Right ventricle myocardium superior (tissue), 1 donor: Measurements from ENCODE around the gene KLHL30. TPM values are rescaled to one million over a fixed set of nuclear protein-coding genes. Genes with fewer than 3 reads are reported as not detected.

Experiments used
- ATAC-seq: fragments of 200-7000 bp; cut with Tn5 transposase; one replicate; pipeline ENCODE4 v1.9.1; 2020; ENCODE audit warnings: mild to moderate bottlenecking; ENCODE audit not compliant: poor library complexity
- DNase-seq: peaks from one replicate; pipeline ENCODE4 v3.0.0-alpha.2; 2020
- intact Hi-C: fragments of 100-400 bp; cut with DNase I; formaldehyde crosslinking; loops from one replicate; pipeline ENCODE4 v1.11.2; 2022
- total RNA-seq: library from RNA; stranded (reverse); fragmentation: NEBNext Ultra II Directional; extraction: Animal tissue kit (Norgen Biotek cat#: 25700); gene quantifications from one replicate; pipeline ENCODE4 v1.2.1, GENCODE V29; 2021
- donor health status: DM: no; HTN: yes; CAD: no; lungs with severe emphysema.

KLHL30 gene
- total RNA-seq, 1 donor from 2014 or later = 20.0 TPM

- DNase-seq = no peak
Measured at GRCh38 chr2:238183821-238184220, 45.4 kb downstream of the KLHL30 start.

GRCh38 chr2:238187618-238188548, 49.4 kb downstream of the KLHL30 start:
- intact Hi-C loops = no loop called here
- DNase-seq = no peak
- peak; percentile 76 for ATAC-seq

More at GRCh38 chr2:238183821-238184220, 45.4 kb downstream of the KLHL30 start:
- no peak for ATAC-seq
- intact Hi-C loops = no loop called here

- ATAC-seq (no peak), DNase-seq (no peak)
- intact Hi-C loops = no loop called here
Measured at GRCh38 chr2:238190445-238190844, 52.0 kb downstream of the KLHL30 start.

Other genes with a start within 250 kb of the KLHL30 start
- gene UBE2F, start 171.7 kb upstream of the KLHL30 start, total RNA-seq = 65.1 TPM
- gene SCLY, start 77.7 kb upstream of the KLHL30 start, total RNA-seq = 8.6 TPM
- gene ESPNL, start 38.3 kb upstream of the KLHL30 start, total RNA-seq = not detected
- not detected for gene ERFE, start 20.3 kb downstream of the KLHL30 start, total RNA-seq
- 23.8 TPM for gene ILKAP, start 65.0 kb downstream of the KLHL30 start, total RNA-seq
- 2.5 TPM for gene HES6, start 101.4 kb downstream of the KLHL30 start, total RNA-seq
- gene PER2, start 149.9 kb downstream of the KLHL30 start, total RNA-seq = 3.6 TPM
- 13.6 TPM for gene TRAF3IP1, start 181.8 kb downstream of the KLHL30 start, total RNA-seq